Lower lobe of right lung (tissue), 2 donors: ENCODE data around the gene RUNX1. TPM values are rescaled to one million over a fixed set of nuclear protein-coding genes. Genes with fewer than 3 reads are reported as not detected.
A peak's percentile ranks its signal among the peaks of the same experiment; 100 is the strongest.

ENCODE experiments used
- ATAC-seq, 2 donors: fragments of 200-7000 bp; cut with Tn5 transposase; one replicate each; pipeline ENCODE4 v1.9.1; 2020 to 2022; ENCODE audit warnings: mild to moderate bottlenecking in 2 of 2, moderate library complexity in 2 of 2
- DNase-seq: peaks from one replicate; pipeline ENCODE4 v3.0.0-alpha.2; 2020
- H3K27ac ChIP-seq: fragments of 200-600 bp; one replicate; pipeline ENCODE4 v1.8.0; 2022
- H3K27me3 ChIP-seq: fragments of 200-600 bp; one replicate; pipeline ENCODE4 v1.8.0; 2022; ENCODE audit warnings: low read depth
- H3K36me3 ChIP-seq: fragments of 200-600 bp; one replicate; pipeline ENCODE4 v1.8.0; 2022; ENCODE audit warnings: mild to moderate bottlenecking
- H3K4me1 ChIP-seq: fragments of 200-600 bp; one replicate; pipeline ENCODE4 v1.8.0; 2022
- H3K4me3 ChIP-seq: fragments of 200-600 bp; one replicate; pipeline ENCODE4 v1.8.0; 2022; ENCODE audit warnings: mild to moderate bottlenecking
- H3K9me3 ChIP-seq: fragments of 200-600 bp; one replicate; pipeline ENCODE4 v1.8.0; 2022
- intact Hi-C: fragments of 100-400 bp; cut with DNase I; formaldehyde crosslinking; loops from one replicate; pipeline ENCODE4 v1.11.0; 2022
- total RNA-seq: library from RNA; stranded (reverse); fragmentation: NEBNext Ultra II Directional; extraction: Animal tissue kit (Norgen Biotek cat#: 25700); gene quantifications from one replicate; pipeline ENCODE4 v1.2.1, GENCODE V29; 2021
- TF ChIP-seq, protein P1 (sequence below): fragments of 200-600 bp; IDR thresholded peaks from one replicate; pipeline ENCODE4 v1.8.0; 2022; ENCODE audit warnings: antibody characterized with exemption, mild to moderate bottlenecking
- donor health status: DM: no; HTN: yes; CAD: no; lungs with severe emphysema.

RUNX1 gene
- total RNA-seq, 1 donor from 2014 or later: 110 TPM

DNA sequence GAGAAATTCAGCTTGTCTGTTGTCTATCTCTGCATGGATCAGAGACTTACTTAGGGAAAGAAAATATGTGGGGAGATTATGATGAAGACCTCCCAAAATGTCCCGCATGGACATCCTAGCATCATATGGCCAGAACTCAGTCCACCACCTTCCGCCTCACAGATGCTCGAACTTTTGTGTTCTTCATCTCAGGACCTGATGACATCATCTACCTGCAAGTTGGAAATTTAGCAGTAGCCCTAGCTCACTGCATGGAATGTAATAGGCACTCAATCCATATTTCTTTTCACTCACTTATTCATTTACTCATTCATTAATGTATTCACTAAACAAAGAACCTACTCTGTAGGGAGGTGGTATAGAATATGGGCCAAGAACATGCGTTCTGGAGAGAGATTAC is 283.5 kb downstream of the RUNX1 start:
- intact Hi-C loops: no loop called here
- DNase-seq (no peak), ATAC-seq (no peak)
- Histone ChIP-seq H3K27ac (no peak overlapping the region), H3K4me3 (no peak overlapping the region), H3K27me3 (no peaks in the 10 kb centered on the region), H3K9me3 (no peaks in the 10 kb centered on the region), H3K36me3 (no peaks in the 10 kb centered on the region), H3K4me1 (no peaks in the 10 kb centered on the region)
- TF ChIP-seq, protein P1, sequence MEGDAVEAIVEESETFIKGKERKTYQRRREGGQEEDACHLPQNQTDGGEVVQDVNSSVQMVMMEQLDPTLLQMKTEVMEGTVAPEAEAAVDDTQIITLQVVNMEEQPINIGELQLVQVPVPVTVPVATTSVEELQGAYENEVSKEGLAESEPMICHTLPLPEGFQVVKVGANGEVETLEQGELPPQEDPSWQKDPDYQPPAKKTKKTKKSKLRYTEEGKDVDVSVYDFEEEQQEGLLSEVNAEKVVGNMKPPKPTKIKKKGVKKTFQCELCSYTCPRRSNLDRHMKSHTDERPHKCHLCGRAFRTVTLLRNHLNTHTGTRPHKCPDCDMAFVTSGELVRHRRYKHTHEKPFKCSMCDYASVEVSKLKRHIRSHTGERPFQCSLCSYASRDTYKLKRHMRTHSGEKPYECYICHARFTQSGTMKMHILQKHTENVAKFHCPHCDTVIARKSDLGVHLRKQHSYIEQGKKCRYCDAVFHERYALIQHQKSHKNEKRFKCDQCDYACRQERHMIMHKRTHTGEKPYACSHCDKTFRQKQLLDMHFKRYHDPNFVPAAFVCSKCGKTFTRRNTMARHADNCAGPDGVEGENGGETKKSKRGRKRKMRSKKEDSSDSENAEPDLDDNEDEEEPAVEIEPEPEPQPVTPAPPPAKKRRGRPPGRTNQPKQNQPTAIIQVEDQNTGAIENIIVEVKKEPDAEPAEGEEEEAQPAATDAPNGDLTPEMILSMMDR: no peak

DNA sequence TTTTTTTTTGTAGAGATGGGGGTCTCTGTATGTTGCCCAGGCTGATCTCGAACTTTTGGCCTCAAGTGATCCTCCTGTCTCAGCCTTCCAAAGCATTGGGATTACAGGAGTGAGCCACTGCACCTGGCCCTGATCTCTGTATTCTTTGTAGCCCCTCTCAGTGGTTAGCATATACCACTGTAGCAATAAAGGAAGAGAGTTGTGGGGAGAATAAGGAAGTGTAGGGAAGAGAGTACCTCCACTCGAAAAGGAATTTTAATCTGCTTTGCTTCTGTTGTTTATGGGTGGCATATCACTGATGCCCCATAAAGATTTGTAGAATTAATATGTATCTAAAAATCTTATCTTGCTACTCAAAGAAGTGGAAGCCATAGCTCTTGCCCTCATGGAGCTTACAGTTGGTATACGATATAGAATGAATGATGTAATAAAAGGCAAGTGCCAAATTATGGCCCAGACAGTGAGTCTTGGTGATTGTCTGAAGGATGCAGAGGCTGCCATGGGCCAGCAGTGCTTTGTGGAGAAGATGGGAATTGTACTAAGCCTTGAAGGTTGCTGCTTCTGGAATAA is 284.3 kb downstream of the RUNX1 start:
- Histone ChIP-seq H3K27ac (no peak overlapping the region), H3K36me3 (no peaks in the 10 kb centered on the region), H3K4me3 (no peak overlapping the region), H3K27me3 (no peaks in the 10 kb centered on the region), H3K9me3 (no peaks in the 10 kb centered on the region), H3K4me1 (no peaks in the 10 kb centered on the region)
- intact Hi-C loops: no loop called here
- ATAC-seq (no peak), DNase-seq (no peak)
- TF ChIP-seq, protein P1: no peak

DNA sequence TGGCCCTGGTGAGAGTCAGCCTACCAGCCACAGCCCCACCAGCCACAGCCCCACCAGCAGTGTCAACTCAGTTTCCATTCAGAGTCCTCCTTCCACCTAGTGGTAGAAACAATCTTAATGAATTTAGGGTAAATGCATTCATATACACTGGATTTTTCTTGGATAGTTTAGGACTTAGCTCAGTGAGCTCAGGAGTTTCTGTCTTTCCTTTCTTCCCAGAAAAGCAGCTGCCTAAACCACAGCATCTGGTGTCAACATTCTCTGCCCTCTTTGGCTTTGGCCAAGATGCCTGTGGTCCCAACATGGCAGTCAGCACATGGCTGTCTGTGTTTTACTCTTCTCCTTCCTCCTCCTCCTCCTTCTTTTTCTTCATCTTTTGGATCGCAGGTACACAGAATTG is 286.3 kb downstream of the RUNX1 start:
- Histone ChIP-seq H3K27ac (no peak overlapping the region), H3K9me3 (no peaks in the 10 kb centered on the region), H3K4me3 (no peak overlapping the region), H3K27me3 (no peaks in the 10 kb centered on the region), H3K36me3 (no peaks in the 10 kb centered on the region), H3K4me1 (no peaks in the 10 kb centered on the region)
- intact Hi-C loops: no loop called here
- DNase-seq (no peak), ATAC-seq (no peak)
- TF ChIP-seq, protein P1: no peak

DNA sequence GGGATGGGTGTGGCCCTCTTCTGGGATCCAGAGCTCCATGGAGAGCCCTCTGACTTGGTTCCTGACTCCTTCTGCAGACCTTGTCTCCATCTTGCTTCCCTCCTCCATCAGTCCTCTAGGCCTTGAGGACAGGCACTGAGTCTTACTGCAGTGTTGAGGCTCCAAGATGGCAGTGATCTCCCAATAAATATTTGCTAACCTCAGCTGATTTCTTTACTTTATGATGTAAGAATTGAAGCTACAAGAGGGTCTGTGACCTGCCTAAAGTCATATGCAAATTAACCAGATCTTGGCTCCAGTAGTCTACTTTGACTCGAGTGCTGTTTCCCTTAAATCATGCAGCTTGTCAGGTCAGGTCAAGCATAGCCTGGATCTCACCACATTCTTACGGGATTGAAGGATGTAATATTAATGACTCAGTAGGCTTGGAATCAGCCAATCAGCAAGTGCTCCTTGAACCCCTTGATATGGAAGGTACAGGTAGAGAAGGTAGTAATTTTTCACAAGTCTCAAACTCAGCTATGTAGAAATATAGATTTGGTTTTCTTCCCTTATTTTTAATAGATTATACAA is 287.3 kb downstream of the RUNX1 start:
- Histone ChIP-seq H3K4me3 (no peak overlapping the region), H3K36me3 (no peaks in the 10 kb centered on the region), H3K4me1 (no peaks in the 10 kb centered on the region), H3K9me3 (no peaks in the 10 kb centered on the region), H3K27ac (no peak overlapping the region), H3K27me3 (no peaks in the 10 kb centered on the region)
- ATAC-seq (peak; percentile 29 to 66), DNase-seq (no peak)
- intact Hi-C loops: no loop called here
- TF ChIP-seq, protein P1: no peak

DNA sequence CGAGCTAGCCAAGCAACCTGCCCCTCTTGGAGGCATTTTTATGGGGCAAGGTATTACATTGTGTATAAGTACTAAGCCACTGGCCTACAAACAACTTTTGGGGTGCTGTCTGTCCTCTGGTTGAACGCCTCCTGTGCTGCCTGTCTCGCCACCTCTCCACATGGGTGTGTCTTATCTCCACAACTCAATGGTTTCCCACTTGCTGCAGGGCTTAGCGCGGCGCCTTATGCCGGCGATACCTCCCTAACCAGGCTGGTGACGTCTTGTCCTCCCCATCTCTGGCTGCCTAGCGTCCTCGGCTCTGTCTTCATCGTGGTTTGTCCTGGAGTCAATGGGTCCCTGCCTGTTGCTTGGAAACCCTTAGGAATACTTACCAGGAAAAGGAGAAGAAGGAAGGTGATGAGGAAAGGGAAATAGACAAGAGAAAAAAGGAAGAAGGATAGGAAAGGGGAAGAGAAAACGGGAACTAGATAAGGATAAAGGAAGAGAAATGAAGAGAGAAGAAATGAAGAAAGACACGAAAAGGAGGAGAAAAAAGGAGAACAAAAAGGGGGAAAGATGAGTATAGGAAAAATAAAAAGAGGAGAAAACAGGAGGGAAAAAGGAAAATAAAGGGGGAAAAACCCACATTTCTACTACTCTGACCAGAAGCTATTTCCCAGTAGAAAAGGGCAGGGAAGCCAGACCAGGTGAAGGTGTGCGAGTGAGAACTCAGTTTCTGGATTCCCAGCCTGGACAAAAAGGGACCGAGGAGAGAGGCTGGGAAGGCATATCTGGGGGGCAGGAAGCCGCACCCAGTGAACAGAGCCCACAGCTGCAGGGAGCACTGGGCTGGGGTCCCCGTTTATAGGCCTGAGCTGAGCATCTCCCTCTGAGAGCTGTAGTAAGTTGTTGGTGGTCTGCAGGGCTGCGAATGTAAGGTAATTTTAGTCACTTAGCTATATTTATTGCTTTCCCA is 294.1 kb downstream of the RUNX1 start:
- Histone ChIP-seq H3K27me3 (no peaks in the 10 kb centered on the region), H3K27ac (no peak overlapping the region), H3K4me1 (no peaks in the 10 kb centered on the region), H3K9me3 (no peaks in the 10 kb centered on the region), H3K36me3 (no peaks in the 10 kb centered on the region), H3K4me3 (no peak overlapping the region)
- no peak for DNase-seq
- no peak for ATAC-seq
- TF ChIP-seq, protein P1: no peak
- intact Hi-C loops: no loop called here
